ENCODE results near the gene EML4. TPM values are rescaled to one million over a fixed set of nuclear protein-coding genes. Genes with fewer than 3 reads are reported as not detected.
"Not testable (repeated sequence)": the region's sequence is repeated elsewhere in the genome, so short reads cannot be mapped to it uniquely, and the experiment has no call there.

The EML4 gene
- total and polyA plus RNA-seq, 3 experiments from 2014 or later: 58.0 to 70.8 (median 61.5) TPM

GRCh38 chr2:42372474-42373200 lies 203.5 kb downstream of the EML4 start:
- POLR2A ChIA-PET: no interaction called here

GRCh38 chr2:42376758-42377157 lies 207.6 kb downstream of the EML4 start:
- DNase-seq: no peak
- Mint-ChIP-seq H3K36me3 (no peaks in the 10 kb centered on the region), H3K9me3 (no peaks in the 10 kb centered on the region), H3K27me3 (peaks cover 7% of the 10 kb centered on the region in 2 donors), H3K4me1 (no peaks in the 10 kb centered on the region), H3K27ac (no peak overlapping the region), H3K4me3 (no peak overlapping the region)
- CTCF ChIA-PET: no interaction called here
- no peaks in the 10 kb centered on the region for H3K9me3 ChIP-seq (ENCODE audit: low read length)
- H3K27me3 ChIP-seq (ENCODE audit: insufficient read depth, low read length, poor library complexity, severe bottlenecking): no peaks in the 10 kb centered on the region
- no peaks in the 10 kb centered on the region for H3K36me3 ChIP-seq (ENCODE audit: insufficient read depth, low read length)
- no peak overlapping the region for H3K4me3 ChIP-seq (ENCODE audit: low read length)
- H3K27ac ChIP-seq (ENCODE audit: low read depth, low read length): no peak overlapping the region
- POLR2A ChIA-PET: no interaction called here
- no peaks in the 10 kb centered on the region for H3K4me1 ChIP-seq (ENCODE audit: insufficient read depth, low read length)

More at GRCh38 chr2:42372474-42373200, 203.5 kb downstream of the EML4 start:
- H3K27me3 ChIP-seq (ENCODE audit: insufficient read depth, low read length, poor library complexity, severe bottlenecking): no peaks in the 10 kb centered on the region
- Mint-ChIP-seq H3K9me3 (no peaks in the 10 kb centered on the region), H3K4me3 (no peak overlapping the region), H3K27me3 (peaks cover 6% of the 10 kb centered on the region in 2 donors), H3K4me1 (peaks cover 0 to 2% (median 0%) of the 10 kb centered on the region in 3 donors), H3K36me3 (no peaks in the 10 kb centered on the region), H3K27ac (no peak overlapping the region)
- CTCF ChIA-PET: no interaction called here
- H3K27ac ChIP-seq (ENCODE audit: low read depth, low read length): no peak overlapping the region
- no peaks in the 10 kb centered on the region for H3K4me1 ChIP-seq (ENCODE audit: insufficient read depth, low read length)
- no peak for DNase-seq
- no peaks in the 10 kb centered on the region for H3K36me3 ChIP-seq (ENCODE audit: insufficient read depth, low read length)
- no peaks in the 10 kb centered on the region for H3K9me3 ChIP-seq (ENCODE audit: low read length)
- H3K4me3 ChIP-seq (ENCODE audit: low read length): no peak overlapping the region

- CTCF ChIA-PET: no interaction called here
- Histone ChIP-seq H3K4me1 (ENCODE audit: insufficient read depth, low read length) (no peaks in the 10 kb centered on the region), H3K27ac (ENCODE audit: low read depth, low read length) (no peak overlapping the region), H3K36me3 (ENCODE audit: insufficient read depth, low read length) (no peaks in the 10 kb centered on the region), H3K27me3 (ENCODE audit: insufficient read depth, low read length, poor library complexity, severe bottlenecking) (no peaks in the 10 kb centered on the region), H3K9me3 (ENCODE audit: low read length) (no peaks in the 10 kb centered on the region), H3K4me3 (ENCODE audit: low read length) (no peak overlapping the region)
- H3K9me3 Mint-ChIP-seq: no peaks in the 10 kb centered on the region
- DNase-seq: no peak
- no peak overlapping the region for H3K27ac Mint-ChIP-seq
- no peaks in the 10 kb centered on the region for H3K36me3 Mint-ChIP-seq
- H3K27me3 Mint-ChIP-seq: peaks cover 7 to 12% of the 10 kb centered on the region in 2 donors
- H3K4me1 Mint-ChIP-seq: no peaks in the 10 kb centered on the region
- H3K4me3 Mint-ChIP-seq: no peak overlapping the region
- POLR2A ChIA-PET: no interaction called here
Measured at GRCh38 chr2:42378415-42378814, 209.3 kb downstream of the EML4 start.

- H3K27me3 ChIP-seq (ENCODE audit: insufficient read depth, low read length, poor library complexity, severe bottlenecking); H3K9me3 ChIP-seq (ENCODE audit: low read length); H3K4me1 ChIP-seq (ENCODE audit: insufficient read depth, low read length); H3K4me3 Mint-ChIP-seq; H3K27ac Mint-ChIP-seq; H3K27me3 Mint-ChIP-seq; POLR2A ChIA-PET; H3K27ac ChIP-seq (ENCODE audit: low read depth, low read length); CTCF ChIA-PET; H3K36me3 Mint-ChIP-seq; H3K36me3 ChIP-seq (ENCODE audit: insufficient read depth, low read length); H3K4me1 Mint-ChIP-seq; DNase-seq; H3K4me3 ChIP-seq (ENCODE audit: low read length); H3K9me3 Mint-ChIP-seq: not testable (repeated sequence)
Measured at GRCh38 chr2:42380026-42380425, 210.9 kb downstream of the EML4 start.

DNA sequence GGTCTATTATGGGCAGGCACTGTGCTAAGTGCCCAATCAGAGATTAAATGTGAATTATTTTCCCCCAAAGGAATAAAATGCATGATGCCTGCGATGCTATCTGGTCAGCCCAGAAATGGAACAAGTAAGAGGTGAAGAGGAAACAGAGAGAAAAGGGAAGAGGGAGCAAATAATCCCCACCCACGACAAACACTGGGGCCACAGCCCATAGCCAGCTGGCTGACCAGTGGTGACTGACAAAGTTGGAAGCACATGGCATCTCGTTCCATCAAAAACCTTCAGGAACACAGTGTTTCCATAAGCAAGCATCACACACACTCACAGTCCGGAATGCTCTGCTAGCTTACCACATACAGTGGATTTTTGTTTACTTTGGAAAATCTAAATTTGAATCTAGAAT lies 213.0 kb downstream of the EML4 start:
- ChIA-PET CTCF (no interaction called here), POLR2A (no interaction called here)
- no peak for DNase-seq
- H3K27ac ChIP-seq (ENCODE audit: low read depth, low read length): no peak overlapping the region
- Mint-ChIP-seq H3K9me3 (no peaks in the 10 kb centered on the region), H3K4me3 (no peak overlapping the region), H3K27ac (no peak overlapping the region), H3K4me1 (no peaks in the 10 kb centered on the region), H3K27me3 (peaks cover 4 to 12% of the 10 kb centered on the region in 2 donors), H3K36me3 (no peaks in the 10 kb centered on the region)
- H3K4me3 ChIP-seq (ENCODE audit: low read length): no peak overlapping the region
- H3K27me3 ChIP-seq (ENCODE audit: insufficient read depth, low read length, poor library complexity, severe bottlenecking): no peaks in the 10 kb centered on the region
- no peaks in the 10 kb centered on the region for H3K9me3 ChIP-seq (ENCODE audit: low read length)
- H3K4me1 ChIP-seq (ENCODE audit: insufficient read depth, low read length): no peaks in the 10 kb centered on the region
- no peaks in the 10 kb centered on the region for H3K36me3 ChIP-seq (ENCODE audit: insufficient read depth, low read length)

Other genes starting within 250 kb of the EML4 start
- gene PKDCC, start 121.3 kb upstream of the EML4 start, total RNA-seq: under 1 TPM in 1 of 2 experiments, not detected in 1; 0.28 TPM
- gene PKDCC, start 121.3 kb upstream of the EML4 start, polyA plus RNA-seq: 0.78 TPM
- gene COX7A2L, start 191.9 kb downstream of the EML4 start, total RNA-seq: 100 to 1,000 TPM in 1 of 2 experiments, 10 to 100 TPM in 1; 99.8 to 100 TPM
- gene COX7A2L, start 191.9 kb downstream of the EML4 start, polyA plus RNA-seq: 172 TPM

Data from CD8-positive, alpha-beta memory T cell (primary cell).